ENCODE results near the gene UVRAG.
A peak's percentile ranks its signal among the peaks of the same experiment; 100 is the strongest.
"Not testable (repeated sequence)": the region's sequence is repeated elsewhere in the genome, so short reads cannot be mapped to it uniquely, and the experiment has no call there.

The UVRAG gene

GRCh38 chr11:76077575-76078150 is 262.7 kb downstream of the UVRAG start:
- Histone ChIP-seq H3K23ac (ENCODE audit: low read length in 2 of 2) (no peak overlapping the region), H3K9ac (ENCODE audit: low read length) (no peak overlapping the region), H3K79me1 (replicated peaks; ENCODE audit: low read length, poor library complexity, severe bottlenecking) (no peaks in the 10 kb centered on the region), H3K4me3 (ENCODE audit: insufficient read depth in 1 of 2, low read depth in 1 of 2, low read length in 2 of 2) (no peak overlapping the region), H4K8ac (ENCODE audit: low read length) (no peak overlapping the region), H3K14ac (ENCODE audit: low read length in 2 of 2) (no peak overlapping the region), H2BK120ac (ENCODE audit: low read depth, low read length) (no peak overlapping the region), H3K27me3 (ENCODE audit: control insufficient read depth in 1 of 2, insufficient read depth in 1 of 2, low read length in 2 of 2) (no peaks in the 10 kb centered on the region), H2BK15ac (ENCODE audit: low read depth, poor library complexity, severe bottlenecking) (no peak overlapping the region), H3K36me3 (ENCODE audit: control insufficient read depth in 1 of 2, insufficient read depth in 2 of 2, low read depth in 1 of 2, low read length in 2 of 2) (no peaks in the 10 kb centered on the region), H3K4ac (ENCODE audit: low read depth in 1 of 2, low read length in 2 of 2) (no peak overlapping the region), H3K27ac (ENCODE audit: low read length, poor library complexity, severe bottlenecking) (peak overlapping the region; percentile 76), H3K4me1 (ENCODE audit: control insufficient read depth, insufficient read depth, low read depth, low read length) (peaks cover 2% of the 10 kb centered on the region), H2BK5ac (ENCODE audit: low read depth, low read length, poor library complexity, severe bottlenecking) (no peak overlapping the region), H2AFZ (ENCODE audit: low read depth, low read length) (no peak overlapping the region), H3K18ac (ENCODE audit: low read depth in 1 of 2, low read length in 2 of 2) (no peak overlapping the region), H2BK12ac (ENCODE audit: low read length in 2 of 2) (no peak overlapping the region), H3K4me2 (ENCODE audit: low read length, poor library complexity, severe bottlenecking) (no peak overlapping the region), H4K91ac (ENCODE audit: low read length) (no peak overlapping the region), H2AK5ac (ENCODE audit: low read length, severe bottlenecking) (no peak overlapping the region), H3K9me3 (ENCODE audit: control insufficient read depth, low read length) (no peaks in the 10 kb centered on the region)
- 3% methylated on average over 1 of the region's 1 CpG for WGBS
- DNase-seq, result peak; percentile 21

- not testable (repeated sequence) for H3K18ac ChIP-seq (ENCODE audit: low read depth in 1 of 2, low read length in 2 of 2); H3K4me2 ChIP-seq (ENCODE audit: low read length, poor library complexity, severe bottlenecking); H2BK5ac ChIP-seq (ENCODE audit: low read depth, low read length, poor library complexity, severe bottlenecking); DNase-seq; H2AK5ac ChIP-seq (ENCODE audit: low read length, severe bottlenecking); H2BK12ac ChIP-seq (ENCODE audit: low read length in 2 of 2); H2BK15ac ChIP-seq (ENCODE audit: low read depth, poor library complexity, severe bottlenecking); H3K9ac ChIP-seq (ENCODE audit: low read length); H3K27me3 ChIP-seq (ENCODE audit: control insufficient read depth in 1 of 2, insufficient read depth in 1 of 2, low read length in 2 of 2); H4K8ac ChIP-seq (ENCODE audit: low read length); H4K91ac ChIP-seq (ENCODE audit: low read length); H3K23ac ChIP-seq (ENCODE audit: low read length in 2 of 2); H2AFZ ChIP-seq (ENCODE audit: low read depth, low read length); H3K79me1 ChIP-seq (replicated peaks; ENCODE audit: low read length, poor library complexity, severe bottlenecking); H2BK120ac ChIP-seq (ENCODE audit: low read depth, low read length); H3K27ac ChIP-seq (ENCODE audit: low read length, poor library complexity, severe bottlenecking); H3K9me3 ChIP-seq (ENCODE audit: control insufficient read depth, low read length); H3K4ac ChIP-seq (ENCODE audit: low read depth in 1 of 2, low read length in 2 of 2); H3K36me3 ChIP-seq (ENCODE audit: control insufficient read depth in 1 of 2, insufficient read depth in 2 of 2, low read depth in 1 of 2, low read length in 2 of 2); H3K4me1 ChIP-seq (ENCODE audit: control insufficient read depth, insufficient read depth, low read depth, low read length); H3K14ac ChIP-seq (ENCODE audit: low read length in 2 of 2); H3K4me3 ChIP-seq (ENCODE audit: insufficient read depth in 1 of 2, low read depth in 1 of 2, low read length in 2 of 2)
- WGBS, result 100% methylated on average over 1 of the region's 5 CpGs
These were observed 266.1 kb downstream of the UVRAG start for GRCh38 chr11:76081084-76081483.

- no peak overlapping the region for H2BK15ac ChIP-seq (ENCODE audit: low read depth, poor library complexity, severe bottlenecking)
- H4K8ac ChIP-seq (ENCODE audit: low read length), result no peak overlapping the region
- WGBS, result 20% methylated on average over 1 of the region's 7 CpGs
- no peak overlapping the region for H2BK120ac ChIP-seq (ENCODE audit: low read depth, low read length)
- H3K27ac ChIP-seq (ENCODE audit: low read length, poor library complexity, severe bottlenecking), result no peak overlapping the region
- H2AFZ ChIP-seq (ENCODE audit: low read depth, low read length), result no peak overlapping the region
- no peaks in the 10 kb centered on the region for H3K36me3 ChIP-seq (ENCODE audit: control insufficient read depth in 1 of 2, insufficient read depth in 2 of 2, low read depth in 1 of 2, low read length in 2 of 2)
- H3K14ac ChIP-seq (ENCODE audit: low read length in 2 of 2), result no peak overlapping the region
- H2AK5ac ChIP-seq (ENCODE audit: low read length, severe bottlenecking), result no peak overlapping the region
- no peak overlapping the region for H4K91ac ChIP-seq (ENCODE audit: low read length)
- H2BK12ac ChIP-seq (ENCODE audit: low read length in 2 of 2), result no peak overlapping the region
- H3K4me3 ChIP-seq (ENCODE audit: insufficient read depth in 1 of 2, low read depth in 1 of 2, low read length in 2 of 2), result peak overlapping the region in 1 of 2 experiments; percentile 9
- H3K79me1 ChIP-seq (replicated peaks; ENCODE audit: low read length, poor library complexity, severe bottlenecking), result no peaks in the 10 kb centered on the region
- peak overlapping the region; percentile 28 for H3K9ac ChIP-seq (ENCODE audit: low read length)
- no peak overlapping the region for H3K4ac ChIP-seq (ENCODE audit: low read depth in 1 of 2, low read length in 2 of 2)
- H3K9me3 ChIP-seq (ENCODE audit: control insufficient read depth, low read length), result no peaks in the 10 kb centered on the region
- H3K18ac ChIP-seq (ENCODE audit: low read depth in 1 of 2, low read length in 2 of 2), result no peak overlapping the region
- no peak overlapping the region for H3K4me2 ChIP-seq (ENCODE audit: low read length, poor library complexity, severe bottlenecking)
- no peak overlapping the region for H2BK5ac ChIP-seq (ENCODE audit: low read depth, low read length, poor library complexity, severe bottlenecking)
- H3K4me1 ChIP-seq (ENCODE audit: control insufficient read depth, insufficient read depth, low read depth, low read length), result no peaks in the 10 kb centered on the region
- no peak overlapping the region for H3K23ac ChIP-seq (ENCODE audit: low read length in 2 of 2)
- no peak for DNase-seq
- H3K27me3 ChIP-seq (ENCODE audit: control insufficient read depth in 1 of 2, insufficient read depth in 1 of 2, low read length in 2 of 2), result no peaks in the 10 kb centered on the region
These were observed 268.8 kb downstream of the UVRAG start for GRCh38 chr11:76083563-76084451.

- Histone ChIP-seq H3K9ac (ENCODE audit: low read length) (no peak overlapping the region), H2AK5ac (ENCODE audit: low read length, severe bottlenecking) (no peak overlapping the region)
- WGBS, result 100% methylated on average over 1 of the region's 1 CpG
These were observed 270.3 kb downstream of the UVRAG start for GRCh38 chr11:76085270-76085669.

More at GRCh38 chr11:76085270-76085669, 270.3 kb downstream of the UVRAG start:
- no peak overlapping the region for H3K4ac ChIP-seq (ENCODE audit: low read depth in 1 of 2, low read length in 2 of 2)
- H2BK15ac ChIP-seq (ENCODE audit: low read depth, poor library complexity, severe bottlenecking), result no peak overlapping the region
- peaks cover 0 to 5% of the 10 kb centered on the region in 2 experiments for H3K36me3 ChIP-seq (ENCODE audit: control insufficient read depth in 1 of 2, insufficient read depth in 2 of 2, low read depth in 1 of 2, low read length in 2 of 2)
- no peak overlapping the region for H4K8ac ChIP-seq (ENCODE audit: low read length)
- no peak overlapping the region for H2BK12ac ChIP-seq (ENCODE audit: low read length in 2 of 2)
- H3K27ac ChIP-seq (ENCODE audit: low read length, poor library complexity, severe bottlenecking), result no peak overlapping the region
- H2BK120ac ChIP-seq (ENCODE audit: low read depth, low read length), result no peak overlapping the region
- H2BK5ac ChIP-seq (ENCODE audit: low read depth, low read length, poor library complexity, severe bottlenecking), result no peak overlapping the region
- no peak overlapping the region for H3K4me3 ChIP-seq (ENCODE audit: insufficient read depth in 1 of 2, low read depth in 1 of 2, low read length in 2 of 2)
- H3K4me2 ChIP-seq (ENCODE audit: low read length, poor library complexity, severe bottlenecking), result no peak overlapping the region
- no peaks in the 10 kb centered on the region for H3K27me3 ChIP-seq (ENCODE audit: control insufficient read depth in 1 of 2, insufficient read depth in 1 of 2, low read length in 2 of 2)
- peaks cover 5% of the 10 kb centered on the region for H3K9me3 ChIP-seq (ENCODE audit: control insufficient read depth, low read length)
- H4K91ac ChIP-seq (ENCODE audit: low read length), result no peak overlapping the region
- DNase-seq, result no peak
- no peaks in the 10 kb centered on the region for H3K79me1 ChIP-seq (replicated peaks; ENCODE audit: low read length, poor library complexity, severe bottlenecking)
- no peak overlapping the region for H3K23ac ChIP-seq (ENCODE audit: low read length in 2 of 2)
- no peak overlapping the region for H3K14ac ChIP-seq (ENCODE audit: low read length in 2 of 2)
- H2AFZ ChIP-seq (ENCODE audit: low read depth, low read length), result no peak overlapping the region
- H3K4me1 ChIP-seq (ENCODE audit: control insufficient read depth, insufficient read depth, low read depth, low read length), result no peaks in the 10 kb centered on the region
- no peak overlapping the region for H3K18ac ChIP-seq (ENCODE audit: low read depth in 1 of 2, low read length in 2 of 2)

Measured in mesenchymal stem cell (in vitro differentiated cells and primary cell).